ENCODE data around the gene C19orf44. TPM values are rescaled to one million over a fixed set of nuclear protein-coding genes. Genes with fewer than 3 reads are reported as not detected.
"Not testable (repeated sequence)": the region's sequence is repeated elsewhere in the genome, so short reads cannot be mapped to it uniquely, and the experiment has no call there.

The C19orf44 gene
- polyA plus RNA-seq, 1 experiment = 2.3 TPM

- no peak for TF ChIP-seq CTCF (IDR thresholded peaks at IDR 0.05; ENCODE audit: low read depth, low read length)
- POLR2A ChIA-PET = no interaction called here
- no peak overlapping the region for H3K27ac ChIP-seq (ENCODE audit: low read depth, low read length)
- no peak for DNase-seq (ENCODE audit: low read depth, low spot score)
- no peak overlapping the region for H3K4me3 ChIP-seq (ENCODE audit: low read depth, low read length)
- no peaks in the 10 kb centered on the region for H3K27me3 ChIP-seq (ENCODE audit: control insufficient read depth, insufficient read depth, low read length)
- no peaks in the 10 kb centered on the region for H3K9me3 ChIP-seq (ENCODE audit: control insufficient read depth, insufficient read depth, low read length)
- CTCF ChIA-PET = no interaction called here
Observed at GRCh38 chr19:16476401-16476800, 19.8 kb upstream of the C19orf44 start.

- no peak overlapping the region for H3K27ac ChIP-seq (ENCODE audit: low read depth, low read length)
- CTCF ChIA-PET = no interaction called here
- H3K27me3 ChIP-seq (ENCODE audit: control insufficient read depth, insufficient read depth, low read length) = no peaks in the 10 kb centered on the region
- POLR2A ChIA-PET = no interaction called here
- no peak overlapping the region for H3K4me3 ChIP-seq (ENCODE audit: low read depth, low read length)
- H3K9me3 ChIP-seq (ENCODE audit: control insufficient read depth, insufficient read depth, low read length) = no peaks in the 10 kb centered on the region
- no peak for DNase-seq (ENCODE audit: low read depth, low spot score)
- no peak for TF ChIP-seq CTCF (IDR thresholded peaks at IDR 0.05; ENCODE audit: low read depth, low read length)
Observed at GRCh38 chr19:16477311-16477710, 18.9 kb upstream of the C19orf44 start.

GRCh38 chr19:16482745-16483144, 13.4 kb upstream of the C19orf44 start:
- CTCF ChIA-PET = no interaction called here

GRCh38 chr19:16486476-16486875, 9.7 kb upstream of the C19orf44 start:
- H3K9me3 ChIP-seq (ENCODE audit: control insufficient read depth, insufficient read depth, low read length); H3K27me3 ChIP-seq (ENCODE audit: control insufficient read depth, insufficient read depth, low read length); DNase-seq (ENCODE audit: low read depth, low spot score); H3K27ac ChIP-seq (ENCODE audit: low read depth, low read length); H3K4me3 ChIP-seq (ENCODE audit: low read depth, low read length): not testable (repeated sequence)
- POLR2A ChIA-PET = interaction anchor here (1.2 kb wide), 1 partner anchor 10 kb away, joined by 15 read pairs; the partner anchor contains the start of genes C19orf44 and CALR3
- CTCF ChIA-PET = interaction anchor here (0.7 kb wide), 1 partner anchor 48 kb away, joined by 3 read pairs; no protein-coding TSS in a partner anchor

More at GRCh38 chr19:16482745-16483144, 13.4 kb upstream of the C19orf44 start:
- Histone ChIP-seq H3K4me3 (ENCODE audit: low read depth, low read length) (no peak overlapping the region), H3K9me3 (ENCODE audit: control insufficient read depth, insufficient read depth, low read length) (no peaks in the 10 kb centered on the region), H3K27ac (ENCODE audit: low read depth, low read length) (no peak overlapping the region), H3K27me3 (ENCODE audit: control insufficient read depth, insufficient read depth, low read length) (no peaks in the 10 kb centered on the region)
- no peak for DNase-seq (ENCODE audit: low read depth, low spot score)
- no peak for TF ChIP-seq CTCF (IDR thresholded peaks at IDR 0.05; ENCODE audit: low read depth, low read length)
- POLR2A ChIA-PET = no interaction called here

GRCh38 chr19:16496613-16496983, 404 bp downstream of the C19orf44 start:
- DNase-seq (ENCODE audit: low read depth, low spot score) = no peak
- POLR2A ChIA-PET = interaction anchor here (0.5 to 1.6 kb wide), 6 partner anchors 10 to 1247 kb away, joined by 3 to 15 read pairs (median 5); no protein-coding TSS in a partner anchor
- TF ChIP-seq CTCF (IDR thresholded peaks at IDR 0.05; ENCODE audit: low read depth, low read length) = no peak
- Histone ChIP-seq H3K4me3 (ENCODE audit: low read depth, low read length) (peak overlapping the region; percentile 94), H3K9me3 (ENCODE audit: control insufficient read depth, insufficient read depth, low read length) (no peaks in the 10 kb centered on the region), H3K27ac (ENCODE audit: low read depth, low read length) (peak overlapping the region; percentile 52), H3K27me3 (ENCODE audit: control insufficient read depth, insufficient read depth, low read length) (no peaks in the 10 kb centered on the region)
- CTCF ChIA-PET = interaction anchor here (0.6 kb wide), 1 partner anchor 11 kb away, joined by 3 read pairs; no protein-coding TSS in a partner anchor
